K562 (cell line): ENCODE results near the gene PAGE1. TPM values are rescaled to one million over a fixed set of nuclear protein-coding genes. Genes with fewer than 3 reads are reported as not detected.
"Not testable (repeated sequence)": the region's sequence is repeated elsewhere in the genome, so short reads cannot be mapped to it uniquely, and the experiment has no call there.

Source experiments
- ATAC-seq: fragments of 200-7000 bp; cut with Tn5 transposase; 3 replicates; pipeline ENCODE4 v1.9.1; 2020; ENCODE audit warnings: moderate library complexity
- BruUV-seq: library from RNA; stranded (reverse); fragments of 400-500 nt; replicated peaks from 2 replicates; lab custom pipeline; 2021; lab: Mats Ljungman, UMichigan
- CTCF ChIA-PET: fragments of 300-600 bp; formaldehyde crosslinking; extraction: SDS; loops from one replicate; lab custom pipeline; 2021; ENCODE audit warnings: low intra/inter-chr PET ratio; lab: Yijun Ruan, JAX
- POLR2A ChIA-PET: fragments of 300-600, 350-650 bp; sonication (Branson Sonifier 250); formaldehyde crosslinking; extraction: SDS; loops from one replicate; lab custom pipeline; 2021; ENCODE audit warnings: antibody characterized with exemption, inconsistent platforms; lab: Yijun Ruan, JAX
- DNase-seq, 4 experiments: peaks; one replicate each; pipeline versions ENCODE4 v3.0.0 to v3.0.0-alpha.2; 2011 to 2018; ENCODE audit warnings: low spot score in 3 of 4, mixed read lengths in 3 of 4; ENCODE audit errors: extremely low read depth in 1 of 4
- FAIRE-seq: peaks from 2 replicates; lab custom pipeline; 2011; peaks lifted over from hg19 to GRCh38; lab: Jason Lieb, UNC
- H2AFZ ChIP-seq: 2 replicates; pipeline ENCODE4 v1.6.0; 2011; ENCODE audit warnings: low read depth, low read length, control low read depth, inconsistent platforms
- H3K27ac ChIP-seq: fragments of 200-600 bp; 3 replicates; pipeline ENCODE4 v1.8.0; 2011; ENCODE audit warnings: low read depth, mild to moderate bottlenecking, control low read depth, inconsistent platforms, low read length, moderate library complexity, mixed read lengths; ENCODE audit errors: extremely low read depth
- H3K27me3 ChIP-seq, 2 experiments: fragments of 300-600 bp in 1 of 2; 2 replicates in 1 of 2; 3 replicates in 1 of 2; pipeline versions ENCODE4 v1.6.0 to v1.8.0; 2011; ENCODE audit warnings: inconsistent platforms in 2 of 2, low read length in 2 of 2, mild to moderate bottlenecking in 1 of 2, mixed read lengths in 1 of 2, moderate library complexity in 1 of 2; ENCODE audit not compliant: control insufficient read depth in 2 of 2, insufficient read depth in 2 of 2
- H3K36me3 ChIP-seq: fragments of 300-600 bp; 3 replicates; pipeline ENCODE4 v1.8.0; 2011; ENCODE audit warnings: mild to moderate bottlenecking, low read length, inconsistent platforms; ENCODE audit not compliant: control insufficient read depth, insufficient read depth
- H3K4me1 ChIP-seq, 2 experiments: fragments of 200-600 bp in 1 of 2; replicated peaks in 1 of 2; 2 replicates in 1 of 2; 3 replicates in 1 of 2; pipeline versions ENCODE4 v1.5.1 to v1.8.0; 2011; ENCODE audit warnings: inconsistent platforms in 2 of 2, low read length in 2 of 2, mild to moderate bottlenecking in 1 of 2, mixed read lengths in 1 of 2, moderate library complexity in 1 of 2; ENCODE audit not compliant: control insufficient read depth in 2 of 2, insufficient read depth in 2 of 2
- H3K4me2 ChIP-seq: 2 replicates; pipeline ENCODE4 v1.6.1; 2011; ENCODE audit warnings: low read length, control low read depth, inconsistent platforms, mixed read lengths; ENCODE audit not compliant: insufficient read depth
- H3K4me3 ChIP-seq: fragments of 200-600 bp; sonication (generic), shearing (Covaris generic); 2 replicates; pipeline ENCODE4 v1.5.1; 2016; ENCODE audit warnings: control low read depth, inconsistent platforms
- H3K79me2 ChIP-seq: fragments of 200-600 bp; 3 replicates; pipeline ENCODE4 v1.8.0; 2011; ENCODE audit warnings: low read length, inconsistent platforms; ENCODE audit not compliant: control insufficient read depth, insufficient read depth
- H3K9ac ChIP-seq, 2 experiments: 2 replicates each; pipeline versions ENCODE4 v1.6.0 to v1.6.1; 2011; ENCODE audit warnings: low read depth in 2 of 2, low read length in 2 of 2, control low read depth in 1 of 2, inconsistent platforms in 1 of 2, mild to moderate bottlenecking in 1 of 2, mixed read lengths in 1 of 2; ENCODE audit not compliant: insufficient read depth in 1 of 2
- H3K9me1 ChIP-seq: one replicate; pipeline ENCODE4 v1.6.0; 2011; ENCODE audit warnings: inconsistent platforms, mild to moderate bottlenecking, low read length, moderate library complexity; ENCODE audit not compliant: control insufficient read depth, insufficient read depth
- H3K9me3 ChIP-seq: replicated peaks from 2 replicates; pipeline ENCODE4 v1.5.1; 2011; ENCODE audit warnings: low read depth, low read length, inconsistent platforms; ENCODE audit not compliant: control insufficient read depth, insufficient read depth
- H4K20me1 ChIP-seq: replicated peaks from 2 replicates; pipeline ENCODE4 v1.6.1; 2011; ENCODE audit warnings: low read length, inconsistent platforms, mixed read lengths; ENCODE audit not compliant: control insufficient read depth, insufficient read depth
- CLOCK ChIP-seq: fragments of 250-450 bp; sonication (Bioruptor Pico); IDR thresholded peaks from 2 replicates; pipeline ENCODE4 v1.4.0; 2020; ENCODE audit warnings: mild to moderate bottlenecking, moderate library complexity, borderline replicate concordance
- whole genome bisulfite sequencing: fragments of 100-300 bp; shearing (Covaris generic); methylation state at CpG from one replicate; pipeline ENCODE4 v1.1.6; 2016; ENCODE audit warnings: low coverage, mixed read lengths; ENCODE audit not compliant: insufficient coverage; ENCODE audit errors: missing lambda C conversion rate; 5-methylcytosine and 5-hydroxymethylcytosine counted together
- in situ Hi-C: fragments of 300-500 bp; cut with MboI; formaldehyde crosslinking; loops from 4 replicates; pipeline ENCODE4 v1.15.0; 2018; ENCODE audit warnings: inconsistent platforms, mixed read lengths
- intact Hi-C: fragments of 100-400 bp; cut with micrococcal nuclease; formaldehyde crosslinking; loops from 2 replicates; pipeline ENCODE4 v1.14.2; 2022
- polyA plus RNA-seq, 8 experiments: library from polyadenylated mRNA; depleted of rRNA in 4 of 8; stranded (reverse) in 5 of 8; unstranded in 3 of 8; fragments of >200 nt; fragmentation: Nextera tagmentation in 2 of 8; fragmentation: Illumina TruSeq in 1 of 8; extraction: Ambion mirVana in 2 of 8; extraction: Trizol in 1 of 8; gene quantifications; 2 replicates each; pipeline versions ENCODE4 v1.2.1 to v1.2.3, GENCODE V29; 2011 to 2014; ENCODE audit warnings: inconsistent platforms in 1 of 8, missing spikeins in 1 of 8
- total RNA-seq, 7 experiments: library from RNA; depleted of rRNA in 6 of 7; stranded (reverse); fragments of >200 nt in 6 of 7; fragmentation: Illumina TruSeq in 2 of 7; extraction: Trizol in 2 of 7; gene quantifications; 2 replicates each; pipeline versions ENCODE4 v1.2.1 to v1.2.3, GENCODE V29; 2011 to 2021; ENCODE audit warnings: low replicate concordance in 1 of 7

Gene PAGE1
- total and polyA plus RNA-seq, 9 of the 15 experiments (the other 6 are each of a cell fraction or from before 2014, with no cell fraction given), result 43.5 to 520 (median 123) TPM

GRCh38 chrX:49725401-49725800, 29.6 kb upstream of the PAGE1 start (continued):
- no peak for TF ChIP-seq CLOCK (CRISPR knock-in tag)

- in situ Hi-C loops, H3K9me3 ChIP-seq, H3K27me3 ChIP-seq, H2AFZ ChIP-seq, H3K9ac ChIP-seq, H4K20me1 ChIP-seq, H3K27ac ChIP-seq, FAIRE-seq, H3K9me1 ChIP-seq, DNase-seq, H3K4me3 ChIP-seq, POLR2A ChIA-PET, H3K4me1 ChIP-seq, H3K4me2 ChIP-seq, intact Hi-C loops, CTCF ChIA-PET, H3K36me3 ChIP-seq, BruUV-seq, ATAC-seq, H3K79me2 ChIP-seq: not testable (repeated sequence)
- 0% methylated on average over 2 of the region's 2 CpGs for WGBS
These were observed 24.3 kb upstream of the PAGE1 start for GRCh38 chrX:49720106-49720505.
